GM18517 (cell line): ENCODE data around the gene SHROOM4.

Experiments
- ATAC-seq: cut with Tn5 transposase; IDR thresholded peaks from one replicate; pipeline ENCODE4 v1.9.1; 2021; ENCODE audit warnings: mild to moderate bottlenecking, moderate library complexity; ENCODE audit not compliant: unreplicated experiment

Gene SHROOM4

GRCh38 chrX:50779694-50780093, 34.3 kb downstream of the SHROOM4 start:
- no peak for ATAC-seq

GRCh38 chrX:50778272-50778671, 35.7 kb downstream of the SHROOM4 start:
- no peak for ATAC-seq

GRCh38 chrX:50776248-50776647, 37.7 kb downstream of the SHROOM4 start:
- ATAC-seq, result no peak

GRCh38 chrX:50771382-50771781, 42.6 kb downstream of the SHROOM4 start:
- ATAC-seq, result no peak

- ATAC-seq, result no peak
Measured at GRCh38 chrX:50770702-50771101, 43.3 kb downstream of the SHROOM4 start.

GRCh38 chrX:50769389-50770063, 44.5 kb downstream of the SHROOM4 start:
- ATAC-seq, result no peak

GRCh38 chrX:50768801-50769200, 45.2 kb downstream of the SHROOM4 start:
- no peak for ATAC-seq

DNA sequence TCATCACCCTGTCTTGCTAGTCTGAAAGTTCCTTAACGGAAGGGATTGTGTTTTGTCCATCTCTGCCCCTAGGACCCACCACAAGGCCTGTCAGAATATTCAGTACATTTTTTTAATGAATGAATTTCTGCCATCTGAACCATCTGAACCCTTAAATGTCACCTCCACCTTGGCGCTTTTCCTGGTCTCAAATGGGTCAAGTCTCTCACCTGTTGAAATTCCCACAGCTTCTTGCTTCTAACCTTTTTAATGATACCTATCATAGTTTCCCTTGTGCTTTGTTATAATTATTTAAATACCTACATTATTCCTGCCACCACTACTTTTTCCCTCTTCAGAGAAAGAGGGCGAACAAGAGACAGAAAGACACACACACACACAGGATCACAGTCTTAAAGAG, 48.0 kb downstream of the SHROOM4 start:
- ATAC-seq, result no peak

- no peak for ATAC-seq
Measured at GRCh38 chrX:50762578-50762977, 51.4 kb downstream of the SHROOM4 start.

DNA sequence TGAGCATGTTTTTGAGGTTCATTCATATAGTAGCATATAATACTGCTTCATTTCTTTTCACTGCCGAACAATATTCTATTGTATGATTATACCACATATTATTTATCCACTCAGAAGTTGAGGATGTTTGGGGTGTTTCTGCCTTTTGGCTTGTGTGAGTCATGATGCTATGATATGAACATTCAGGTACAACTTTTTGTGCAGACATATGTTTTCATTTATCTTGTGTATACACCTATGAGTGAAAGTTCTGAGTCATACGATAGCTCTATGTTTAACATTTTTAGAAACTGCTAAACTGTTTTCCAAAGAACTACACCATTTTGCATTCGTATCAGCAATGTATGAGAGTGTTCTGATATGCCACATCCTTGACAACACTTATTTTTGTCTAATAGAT, 57.7 kb downstream of the SHROOM4 start:
- no peak for ATAC-seq

- no peak for ATAC-seq
Measured at GRCh38 chrX:50751091-50751490, 62.9 kb downstream of the SHROOM4 start.

DNA sequence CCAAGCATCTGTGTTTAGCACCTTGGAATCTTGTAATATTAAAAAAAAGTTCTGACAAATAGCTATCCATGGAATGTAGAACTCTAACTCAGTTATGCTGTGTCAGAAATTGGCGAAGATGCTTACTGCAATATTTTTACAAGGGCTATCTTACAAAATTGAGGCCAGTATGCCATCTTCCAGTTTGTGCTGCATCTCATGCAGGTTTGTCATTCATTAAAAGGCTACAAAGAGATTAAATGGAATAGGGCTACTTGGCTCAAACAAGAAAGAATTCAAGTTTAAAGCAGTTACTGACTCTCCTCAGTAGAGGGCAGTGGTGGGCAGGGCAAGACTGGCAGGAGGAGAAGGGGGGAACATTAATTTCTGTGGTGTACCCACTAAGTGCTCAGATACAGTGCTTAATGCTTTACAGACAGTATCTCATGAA, 66.5 kb downstream of the SHROOM4 start:
- no peak for ATAC-seq

DNA sequence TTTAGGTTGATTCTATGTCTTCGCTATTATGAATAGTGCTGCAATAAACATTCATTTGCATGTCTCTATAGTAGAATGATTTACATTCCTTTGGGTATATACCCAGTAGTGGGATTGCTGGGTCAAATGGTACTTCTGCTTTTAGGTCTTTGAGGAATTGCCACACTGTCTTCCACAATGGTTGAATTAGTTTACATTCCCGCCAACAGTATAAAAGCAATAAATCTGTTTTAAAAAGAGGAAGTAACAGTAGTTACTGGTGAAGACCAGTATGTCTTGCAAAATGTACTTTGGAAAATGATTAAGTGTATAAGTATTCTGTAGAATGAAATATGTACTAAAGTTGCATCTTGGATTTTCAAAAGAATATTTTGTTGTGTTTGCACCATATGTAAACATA, 77.3 kb downstream of the SHROOM4 start:
- no peak for ATAC-seq

GRCh38 chrX:50726296-50726695, 87.7 kb downstream of the SHROOM4 start:
- ATAC-seq, result no peak

DNA sequence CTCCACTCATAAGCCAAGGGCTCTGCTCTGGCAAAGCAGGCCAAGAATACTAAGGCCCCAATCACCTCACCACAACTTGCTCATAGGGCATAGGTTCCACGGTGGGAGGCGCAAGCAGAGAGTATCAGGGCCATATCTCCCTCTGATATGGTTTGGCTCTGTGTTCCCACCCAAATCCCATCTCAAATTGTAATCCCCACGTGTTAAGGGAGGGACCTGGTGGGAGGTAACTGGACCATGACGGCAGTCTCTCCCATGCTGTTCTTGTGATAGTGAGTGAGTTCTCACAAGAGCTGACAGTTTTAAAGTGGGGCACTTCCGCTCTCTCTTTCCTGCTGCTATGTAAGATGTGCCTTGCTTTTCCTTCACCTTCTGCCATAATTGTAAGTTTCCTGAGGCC, 88.7 kb downstream of the SHROOM4 start:
- no peak for ATAC-seq

- no peak for ATAC-seq
Measured at GRCh38 chrX:50723006-50723405, 91.0 kb downstream of the SHROOM4 start.

GRCh38 chrX:50721764-50722521, 92.1 kb downstream of the SHROOM4 start:
- ATAC-seq, result no peak

DNA sequence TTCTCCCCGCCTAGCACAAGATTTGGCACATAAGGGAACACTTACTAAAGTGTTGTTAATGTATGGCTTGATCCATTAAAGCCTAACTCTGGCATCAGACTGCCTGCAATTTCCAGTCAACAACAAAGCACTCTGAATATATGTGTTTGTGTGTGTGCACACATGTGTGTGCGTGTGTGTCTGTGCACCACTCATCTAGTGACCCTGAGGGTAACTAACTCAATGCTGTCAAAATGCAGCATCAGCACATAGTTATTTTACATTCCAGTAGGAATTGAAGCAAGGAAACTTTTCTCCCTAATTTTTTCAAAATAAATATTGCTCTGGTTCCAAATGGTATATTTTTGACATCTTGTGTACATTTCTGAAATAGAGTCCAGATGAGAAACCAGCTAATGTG, 94.4 kb downstream of the SHROOM4 start:
- ATAC-seq, result no peak

DNA sequence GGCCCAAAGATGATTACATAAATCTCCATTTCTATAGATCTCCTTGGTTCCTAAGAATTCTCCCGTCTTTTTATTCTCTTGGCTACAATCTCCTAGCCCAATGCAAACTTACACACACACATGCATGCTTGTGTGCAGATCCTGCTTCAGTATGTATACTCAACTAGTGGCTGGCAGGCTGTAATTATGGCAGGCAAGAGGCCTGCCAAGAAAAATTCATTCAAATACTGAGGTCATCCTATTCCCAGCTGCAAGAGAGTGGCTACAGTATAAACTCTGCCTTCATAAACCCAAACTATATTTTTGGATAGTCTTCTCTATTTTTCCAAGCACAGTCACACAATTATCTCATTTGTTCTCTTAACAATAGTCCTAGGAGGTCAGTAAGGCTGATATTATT, 95.2 kb downstream of the SHROOM4 start:
- ATAC-seq, result no peak

DNA sequence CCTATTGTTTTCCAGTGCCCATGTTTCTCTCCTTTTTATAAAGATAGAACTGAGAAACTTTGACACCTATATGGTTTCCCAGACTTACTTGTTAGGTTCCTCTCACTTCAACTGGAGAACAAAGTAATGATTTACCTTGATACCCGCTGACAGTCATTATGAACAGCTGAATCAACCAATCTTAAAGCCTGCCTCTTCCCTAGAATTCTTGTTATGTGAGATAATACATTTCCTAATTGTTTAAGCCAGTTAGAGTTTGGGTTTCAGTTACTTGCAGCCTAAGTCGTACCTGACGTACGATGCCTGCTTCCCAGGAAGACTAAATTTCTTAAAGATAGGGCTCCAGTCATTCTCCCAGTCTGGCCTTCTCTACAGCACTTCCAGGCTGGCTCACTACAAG, 97.3 kb downstream of the SHROOM4 start:
- no peak for ATAC-seq

GRCh38 chrX:50712777-50713176, 101.2 kb downstream of the SHROOM4 start:
- ATAC-seq, result no peak

GRCh38 chrX:50711907-50712306, 102.1 kb downstream of the SHROOM4 start:
- ATAC-seq, result no peak
